AG09319 (cell line): Measurements from ENCODE around the gene SERTAD3.
"Not testable (repeated sequence)": the region's sequence is repeated elsewhere in the genome, so short reads cannot be mapped to it uniquely, and the experiment has no call there.

ENCODE experiments used
- DNase-seq: peaks from one replicate; pipeline ENCODE4 v3.0.0-alpha.2; 2010; ENCODE audit warnings: low read depth; ENCODE audit errors: extremely low read depth
- TF ChIP-seq, protein P1 (sequence below): IDR thresholded peaks from 2 replicates; pipeline ENCODE4 v1.5.1; 2011; ENCODE audit warnings: low read depth, mild to moderate bottlenecking, inconsistent platforms, low read length, moderate library complexity

SERTAD3 gene

DNA sequence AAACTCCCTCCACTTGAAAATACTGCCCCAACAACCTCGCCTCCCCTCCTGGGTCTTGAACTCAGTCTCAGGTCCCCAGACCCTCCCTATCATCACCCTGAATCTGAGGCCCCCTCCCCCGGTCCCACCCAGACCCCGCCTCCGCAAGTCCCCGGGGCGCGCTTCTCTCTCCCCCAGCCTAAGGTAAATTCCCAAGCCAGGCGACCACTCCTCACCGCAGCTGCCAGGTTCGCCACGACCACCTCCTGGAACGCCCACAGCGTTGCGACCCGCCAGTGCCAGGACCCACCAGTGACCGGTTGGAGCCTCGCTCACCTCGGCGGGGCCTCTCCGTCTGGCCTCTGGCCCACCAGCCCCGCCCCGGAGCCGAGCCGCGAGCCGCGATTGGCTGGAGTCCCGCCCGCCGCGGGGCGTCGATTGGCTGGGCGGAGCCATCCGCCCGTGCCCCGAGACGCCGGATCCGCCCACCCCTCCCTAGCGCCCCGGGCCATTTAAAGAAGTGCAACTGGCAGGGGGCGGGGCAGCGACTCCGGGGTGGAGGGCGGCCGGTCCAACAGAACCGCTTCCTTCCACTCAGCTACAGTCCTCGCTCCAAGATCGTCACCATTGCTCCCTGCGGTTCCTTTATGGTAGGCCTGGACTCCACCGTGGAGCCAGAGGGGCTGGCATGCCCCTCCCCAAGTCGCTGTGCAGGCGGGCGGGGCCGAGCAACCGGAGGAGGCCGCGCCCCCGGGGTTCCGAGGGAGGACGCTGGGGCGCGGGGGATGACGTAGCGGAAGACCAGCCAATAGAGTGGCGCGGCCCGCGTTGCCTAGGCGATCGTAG is at the start of gene SERTAD3:
SERTAD3 (minus strand) TSS at position 336 of the 825 bp plus-strand sequence. CDS start 2,255 bp downstream, outside the sequence.
- DNase-seq, result peak; percentile 87
- TF ChIP-seq, protein P1, sequence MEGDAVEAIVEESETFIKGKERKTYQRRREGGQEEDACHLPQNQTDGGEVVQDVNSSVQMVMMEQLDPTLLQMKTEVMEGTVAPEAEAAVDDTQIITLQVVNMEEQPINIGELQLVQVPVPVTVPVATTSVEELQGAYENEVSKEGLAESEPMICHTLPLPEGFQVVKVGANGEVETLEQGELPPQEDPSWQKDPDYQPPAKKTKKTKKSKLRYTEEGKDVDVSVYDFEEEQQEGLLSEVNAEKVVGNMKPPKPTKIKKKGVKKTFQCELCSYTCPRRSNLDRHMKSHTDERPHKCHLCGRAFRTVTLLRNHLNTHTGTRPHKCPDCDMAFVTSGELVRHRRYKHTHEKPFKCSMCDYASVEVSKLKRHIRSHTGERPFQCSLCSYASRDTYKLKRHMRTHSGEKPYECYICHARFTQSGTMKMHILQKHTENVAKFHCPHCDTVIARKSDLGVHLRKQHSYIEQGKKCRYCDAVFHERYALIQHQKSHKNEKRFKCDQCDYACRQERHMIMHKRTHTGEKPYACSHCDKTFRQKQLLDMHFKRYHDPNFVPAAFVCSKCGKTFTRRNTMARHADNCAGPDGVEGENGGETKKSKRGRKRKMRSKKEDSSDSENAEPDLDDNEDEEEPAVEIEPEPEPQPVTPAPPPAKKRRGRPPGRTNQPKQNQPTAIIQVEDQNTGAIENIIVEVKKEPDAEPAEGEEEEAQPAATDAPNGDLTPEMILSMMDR, result no peak

DNA sequence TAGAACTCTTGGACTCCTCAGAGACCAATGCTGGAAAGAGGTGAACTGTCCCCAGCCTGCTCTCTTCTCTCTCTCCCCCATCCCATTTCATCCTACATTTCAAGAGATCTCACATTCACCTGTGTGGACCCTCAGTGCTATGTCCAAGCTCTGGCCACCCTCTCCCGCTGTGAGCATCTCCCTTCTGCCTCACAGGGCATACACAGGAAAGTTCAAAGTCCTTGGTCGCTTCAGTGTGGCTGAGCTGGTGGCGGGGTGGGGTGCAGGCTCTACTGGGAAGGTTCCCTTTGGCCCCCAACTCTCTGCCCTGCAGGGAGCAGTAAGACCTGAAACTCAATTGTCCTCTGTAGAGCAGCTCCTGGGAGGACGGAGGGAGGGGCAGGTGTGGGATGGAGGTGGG is 49.6 kb upstream of the SERTAD3 start:
- TF ChIP-seq, protein P1, result no peak
- no peak for DNase-seq

GRCh38 chr19:40492274-40492673 is 48.1 kb upstream of the SERTAD3 start:
- no peak for DNase-seq
- TF ChIP-seq, protein P1, result no peak

DNA sequence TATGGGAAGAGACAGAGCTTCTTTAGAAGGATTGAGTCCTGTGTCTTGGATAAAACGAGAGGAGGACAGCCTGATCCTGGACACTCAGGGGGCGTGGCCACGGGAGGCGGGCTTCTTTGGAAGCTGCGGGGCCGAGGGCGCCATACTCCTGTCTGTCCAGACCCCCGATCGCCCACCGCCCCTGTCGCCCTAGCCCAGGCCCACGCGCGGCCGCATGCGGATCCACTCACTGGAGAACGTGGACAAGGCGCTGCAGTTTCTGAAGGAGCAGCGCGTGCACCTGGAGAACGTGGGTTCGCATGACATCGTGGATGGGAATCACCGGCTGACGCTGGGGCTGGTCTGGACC is 45.7 kb upstream of the SERTAD3 start:
- DNase-seq, result no peak
- TF ChIP-seq, protein P1, result no peak

- no peak for DNase-seq
- TF ChIP-seq, protein P1, result no peak
Observed at GRCh38 chr19:40486017-40486416, 41.9 kb upstream of the SERTAD3 start.

GRCh38 chr19:40475878-40476644 is 31.9 kb upstream of the SERTAD3 start:
- DNase-seq, result not testable (repeated sequence)

- TF ChIP-seq, protein P1, result no peak
- no peak for DNase-seq
Observed at GRCh38 chr19:40474737-40475136, 30.6 kb upstream of the SERTAD3 start.
